Glomerular visceral epithelial cell (primary cell): ENCODE results near the gene DHX38.
"Not testable (repeated sequence)": the region's sequence is repeated elsewhere in the genome, so short reads cannot be mapped to it uniquely, and the experiment has no call there.

Experiments
- DNase-seq: peaks from one replicate; pipeline ENCODE4 v3.0.0-alpha.2; 2016; ENCODE audit errors: extremely low spot score

The DHX38 gene

DNA sequence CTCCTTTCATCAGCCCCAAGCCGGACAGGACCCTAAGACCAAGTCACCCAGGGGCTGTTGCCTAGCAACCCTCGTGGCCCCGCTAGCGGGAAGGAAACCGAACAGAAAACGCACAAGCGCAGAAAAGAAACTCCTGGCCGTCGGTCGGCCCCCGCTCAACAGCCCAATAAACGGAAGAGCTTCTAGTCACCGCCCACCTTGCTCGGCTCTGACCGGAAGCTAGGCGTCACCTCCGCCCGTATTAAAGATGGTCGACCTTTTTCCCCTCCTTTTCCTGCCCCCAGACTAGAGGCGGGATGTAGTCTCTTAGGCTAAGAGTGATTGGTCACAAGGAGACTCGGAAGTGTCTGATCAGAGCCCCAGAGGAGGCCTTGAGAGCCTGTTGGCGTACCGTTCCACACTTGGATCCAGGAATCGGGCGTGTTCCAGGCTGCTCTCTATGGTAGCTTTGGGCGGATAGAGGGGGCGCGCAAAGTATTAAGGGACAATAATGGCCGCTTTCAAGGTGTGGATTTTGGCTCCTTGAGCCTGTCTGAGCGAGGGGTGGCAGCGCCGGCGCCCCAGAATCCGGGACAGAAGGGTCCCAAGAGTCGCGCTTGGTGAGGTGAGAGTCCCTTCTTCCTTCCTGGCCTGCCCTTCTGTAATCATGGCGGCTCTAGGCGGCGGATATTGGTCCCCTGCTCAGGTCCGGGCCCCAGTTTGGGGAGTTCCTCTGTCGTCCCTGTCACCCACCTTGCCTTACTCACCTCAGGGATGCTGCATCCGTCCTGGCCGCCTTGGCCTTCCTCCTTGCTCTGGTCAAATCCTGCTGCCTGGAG, at the start of gene DHX38, which contains the start of gene TXNL4B:
DHX38 (plus strand) TSS at position 400 of the 818 bp plus-strand sequence. CDS start 2,311 bp downstream, outside the sequence.
TXNL4B (minus strand) TSS at position 173 of the 818 bp plus-strand sequence. CDS start 2,871 bp downstream, outside the sequence.
- DNase-seq, result peak; percentile 97

DNA sequence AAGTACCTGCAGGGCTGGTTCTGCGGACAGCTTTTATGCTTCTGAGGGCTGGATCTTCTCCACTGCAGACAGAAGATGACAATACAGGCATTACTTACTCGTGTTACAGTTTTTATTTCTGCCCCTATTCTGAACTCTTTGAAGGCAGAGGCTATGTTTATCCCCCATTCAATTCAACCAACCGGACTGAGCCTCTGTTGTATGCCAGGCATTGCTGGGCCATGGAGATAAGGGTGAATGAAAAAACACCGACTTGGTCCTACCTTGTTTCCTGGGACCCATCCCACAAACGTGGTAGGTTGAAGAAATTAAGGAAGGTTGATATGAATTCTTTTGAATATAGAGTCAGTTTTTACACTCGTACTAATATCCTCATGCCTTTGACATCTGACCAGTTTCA, 49.4 kb upstream of the DHX38 start:
- DNase-seq, result no peak

DNA sequence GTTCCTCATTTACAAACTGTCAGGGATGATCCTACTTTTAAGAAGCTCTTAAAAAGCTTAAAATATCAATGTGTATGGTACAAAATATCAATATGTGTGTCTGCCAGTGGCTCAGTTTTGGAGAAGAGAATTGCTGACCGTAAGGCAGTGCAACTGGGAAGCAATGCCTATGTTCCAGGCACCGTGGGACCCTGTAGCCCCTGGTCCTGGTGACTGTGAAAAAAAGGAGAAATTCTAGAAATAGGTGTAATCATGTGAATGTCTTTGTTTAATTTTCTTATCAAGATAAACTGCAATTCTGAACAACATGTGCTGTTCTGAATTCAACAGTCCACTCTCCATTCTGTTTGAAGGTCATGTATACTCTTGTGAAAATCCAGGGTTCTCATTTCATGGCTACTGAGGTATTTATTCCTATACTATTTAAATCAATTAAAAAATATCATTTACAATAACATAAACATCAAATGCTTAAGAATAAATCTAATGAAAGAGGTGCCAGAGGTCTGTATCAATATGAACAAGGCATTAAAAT, 48.8 kb upstream of the DHX38 start:
- no peak for DNase-seq

DNA sequence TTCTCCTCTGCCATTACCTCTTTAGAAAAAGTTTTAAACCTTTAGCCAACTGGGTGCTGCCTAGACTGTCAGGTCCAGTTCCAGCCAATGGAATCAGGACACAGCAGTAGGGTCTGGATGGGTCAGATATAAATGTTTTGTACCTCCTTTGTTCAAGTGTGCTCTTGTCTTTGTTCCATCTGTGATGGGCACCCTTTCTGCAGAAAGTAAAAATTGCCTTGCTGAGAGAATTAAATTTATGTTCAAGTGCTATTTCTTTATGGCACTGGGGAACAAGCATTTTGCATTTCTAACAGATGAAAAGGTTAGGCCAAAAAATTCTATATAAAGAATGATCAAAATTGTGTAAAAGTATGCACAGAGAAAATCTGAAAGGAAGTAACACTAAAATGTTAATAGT, 44.5 kb upstream of the DHX38 start:
- DNase-seq, result no peak

DNA sequence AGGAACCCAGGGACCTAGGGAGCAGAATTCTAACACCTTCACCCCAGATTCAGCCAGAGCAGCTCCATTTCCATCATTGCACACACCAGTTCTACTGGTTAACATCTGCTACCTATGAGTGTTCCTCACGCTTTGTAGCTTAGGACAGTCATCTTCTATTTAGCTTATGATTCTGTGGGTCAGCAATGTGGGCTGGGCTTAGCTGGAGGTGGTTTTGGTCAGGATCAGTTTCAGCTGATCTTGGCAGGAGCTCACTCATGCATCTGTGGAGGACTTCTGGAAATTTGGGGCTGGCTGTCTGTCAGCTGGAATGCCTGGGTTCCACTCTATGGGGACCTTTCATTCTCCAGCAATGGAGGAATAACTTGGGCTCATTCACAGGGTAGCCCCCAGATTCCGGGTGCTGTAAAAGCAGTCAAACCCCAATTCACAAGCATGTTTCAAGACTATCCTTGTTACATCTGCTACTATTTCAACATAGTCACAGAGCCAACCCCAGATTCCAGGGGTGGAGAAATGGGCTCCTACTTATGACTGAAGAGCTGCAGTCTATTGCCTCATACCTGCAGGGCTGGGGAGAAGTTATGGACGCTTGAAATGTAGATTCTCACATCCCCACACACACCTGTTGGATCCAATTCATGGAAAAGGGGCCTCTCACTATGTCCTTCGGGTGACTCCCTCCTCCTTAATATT, 42.7 kb upstream of the DHX38 start:
- DNase-seq, result no peak

DNA sequence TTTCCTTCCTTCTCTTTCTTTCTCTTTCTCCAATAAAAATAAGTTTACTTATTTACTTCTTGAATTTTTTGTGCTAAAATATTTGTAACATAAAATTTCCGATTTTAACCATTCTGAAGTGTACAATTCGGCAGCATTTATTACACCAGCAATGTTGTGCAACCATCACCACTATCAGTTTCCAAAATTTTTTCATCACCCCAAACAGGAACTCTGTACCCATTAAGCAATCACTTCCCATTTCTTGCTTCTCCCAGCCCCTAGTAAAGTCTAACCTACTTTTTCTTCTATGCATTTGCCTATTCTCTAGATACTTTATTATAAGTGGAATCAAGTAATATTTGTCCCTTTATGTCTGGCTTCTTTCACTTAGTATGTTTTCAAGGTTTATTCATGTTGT, 41.8 kb upstream of the DHX38 start:
- no peak for DNase-seq

DNA sequence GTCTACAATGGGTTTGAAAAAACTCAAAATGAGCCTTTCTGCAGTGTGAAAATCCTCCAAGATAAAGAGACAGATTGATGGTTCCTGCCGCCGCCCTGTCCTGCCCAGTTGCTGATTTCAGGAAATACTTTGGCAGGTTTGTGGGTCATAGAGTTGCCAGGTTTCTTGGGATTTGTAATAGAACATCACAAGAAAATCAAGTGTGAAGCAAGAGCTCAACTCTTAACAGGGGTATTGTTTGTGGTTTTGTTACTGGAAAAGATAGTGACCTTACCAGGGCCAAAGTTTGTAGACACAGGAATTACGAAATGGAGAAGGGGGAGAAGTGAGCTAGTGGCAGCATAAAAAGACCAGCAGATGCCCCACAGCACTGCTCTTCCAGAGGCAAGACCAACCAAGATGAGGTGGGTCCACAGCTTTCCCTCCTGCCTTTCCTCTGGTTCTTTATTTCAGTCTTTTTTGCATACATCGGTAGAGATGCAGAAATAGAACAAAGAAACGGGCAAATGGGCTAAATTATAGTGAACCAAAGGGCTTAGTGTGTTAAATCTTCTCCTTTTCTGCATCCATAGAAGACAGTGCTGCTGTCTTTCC, 39.3 kb upstream of the DHX38 start, which contains the start of gene HP:
HP (plus strand) TSS at position 252 of the 594 bp plus-strand sequence; CDS start at position 400, 148 bp downstream.
- not testable (repeated sequence) for DNase-seq

DNA sequence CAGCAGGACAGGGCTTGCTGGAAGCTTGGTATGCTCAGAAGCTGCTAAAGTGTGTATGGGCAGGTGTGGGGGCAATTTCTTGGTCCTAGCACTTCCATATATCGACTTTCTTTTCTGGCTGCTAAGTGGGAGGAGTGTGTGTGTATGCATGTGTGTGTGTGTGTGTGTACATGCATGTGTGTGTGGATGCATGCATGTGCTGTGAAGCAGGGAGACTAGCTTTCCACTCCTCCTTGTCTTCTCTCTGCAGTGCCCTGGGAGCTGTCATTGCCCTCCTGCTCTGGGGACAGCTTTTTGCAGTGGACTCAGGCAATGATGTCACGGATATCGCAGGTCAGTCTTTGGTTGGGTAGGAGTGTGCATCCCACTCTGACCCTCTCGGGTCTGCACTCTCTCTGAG, 37.7 kb upstream of the DHX38 start:
- no peak for DNase-seq

DNA sequence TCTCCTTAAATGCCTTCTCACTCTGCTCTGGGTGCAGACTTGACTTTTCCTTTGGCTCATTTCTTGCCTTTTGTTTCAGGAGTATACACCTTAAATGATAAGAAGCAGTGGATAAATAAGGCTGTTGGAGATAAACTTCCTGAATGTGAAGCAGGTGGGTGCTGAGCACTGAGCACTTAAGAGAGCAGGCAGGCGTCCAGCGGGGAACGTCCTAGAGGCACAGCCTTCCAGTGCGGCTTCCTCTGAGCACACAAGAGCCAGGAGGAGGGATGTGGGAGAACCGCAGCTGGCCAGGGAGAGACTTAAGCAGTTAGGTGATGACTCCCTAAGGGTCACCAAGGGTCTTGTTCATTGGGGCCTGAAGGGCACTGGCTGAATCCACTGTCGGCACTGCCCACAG, 36.3 kb upstream of the DHX38 start:
- DNase-seq, result not testable (repeated sequence)

DNA sequence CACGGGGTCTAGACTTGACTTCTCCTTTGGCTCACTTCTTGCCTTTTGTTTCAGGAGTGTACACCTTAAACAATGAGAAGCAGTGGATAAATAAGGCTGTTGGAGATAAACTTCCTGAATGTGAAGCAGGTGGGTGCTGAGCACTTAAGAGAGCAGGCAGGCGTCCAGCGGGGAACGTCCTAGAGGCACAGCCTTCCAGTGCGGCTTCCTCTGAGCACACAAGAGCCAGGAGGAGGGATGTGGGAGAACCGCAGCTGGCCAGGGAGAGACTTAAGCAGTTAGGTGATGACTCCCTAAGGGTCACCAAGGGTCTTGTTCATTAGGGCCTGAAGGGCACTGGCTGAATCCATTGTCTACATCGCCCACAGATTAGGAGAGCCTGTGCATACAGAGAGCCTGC, 34.6 kb upstream of the DHX38 start:
- not testable (repeated sequence) for DNase-seq

DNA sequence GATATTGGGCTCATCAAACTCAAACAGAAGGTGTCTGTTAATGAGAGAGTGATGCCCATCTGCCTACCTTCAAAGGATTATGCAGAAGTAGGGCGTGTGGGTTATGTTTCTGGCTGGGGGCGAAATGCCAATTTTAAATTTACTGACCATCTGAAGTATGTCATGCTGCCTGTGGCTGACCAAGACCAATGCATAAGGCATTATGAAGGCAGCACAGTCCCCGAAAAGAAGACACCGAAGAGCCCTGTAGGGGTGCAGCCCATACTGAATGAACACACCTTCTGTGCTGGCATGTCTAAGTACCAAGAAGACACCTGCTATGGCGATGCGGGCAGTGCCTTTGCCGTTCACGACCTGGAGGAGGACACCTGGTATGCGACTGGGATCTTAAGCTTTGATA, 33.2 kb upstream of the DHX38 start:
- DNase-seq, result no peak

DNA sequence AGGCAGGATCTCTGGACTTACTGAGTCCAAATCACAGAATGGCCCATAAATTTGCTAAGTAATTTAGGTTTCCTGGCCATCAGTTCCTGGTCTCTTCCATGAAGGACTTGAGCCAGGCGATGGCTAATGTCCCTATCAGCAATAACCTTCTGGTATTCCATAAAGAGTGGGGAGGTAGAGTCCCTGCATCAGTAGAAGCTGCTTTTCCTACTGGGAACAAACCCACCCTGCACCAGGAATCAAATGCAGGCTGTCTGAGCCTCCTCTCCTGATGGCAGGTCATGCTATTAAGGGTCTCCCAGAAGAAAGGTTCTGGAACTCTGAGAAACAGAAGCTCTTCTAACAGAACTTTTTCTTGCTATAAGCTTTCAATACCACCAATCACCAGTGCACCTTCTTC, 32.1 kb upstream of the DHX38 start:
- no peak for DNase-seq

DNA sequence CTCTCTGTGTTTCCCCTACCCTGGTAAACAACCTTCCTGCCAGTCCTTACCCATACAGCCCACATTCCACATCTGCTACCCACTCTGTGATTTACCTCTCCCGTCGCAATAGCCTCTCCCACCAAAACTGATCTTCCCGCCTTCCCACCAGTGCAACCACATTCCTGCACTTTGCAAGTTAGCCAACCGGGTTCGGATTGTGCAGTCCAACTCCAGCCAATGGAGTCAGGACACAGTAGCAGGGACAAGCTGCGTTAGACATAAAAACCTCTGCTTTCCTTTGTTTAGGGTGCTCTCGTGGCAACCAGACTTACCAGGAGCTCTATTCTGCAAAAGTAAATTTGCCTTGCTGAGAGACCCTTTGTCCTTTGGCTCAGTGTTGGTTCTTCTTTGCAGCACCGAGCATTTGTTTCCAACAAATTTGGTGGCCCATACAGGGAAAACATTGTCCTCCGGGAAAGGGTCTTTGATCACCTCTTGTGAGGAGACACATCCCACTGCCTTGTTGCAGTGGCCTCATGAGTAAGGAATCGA, 29.2 kb upstream of the DHX38 start:
- DNase-seq, result no peak

DNA sequence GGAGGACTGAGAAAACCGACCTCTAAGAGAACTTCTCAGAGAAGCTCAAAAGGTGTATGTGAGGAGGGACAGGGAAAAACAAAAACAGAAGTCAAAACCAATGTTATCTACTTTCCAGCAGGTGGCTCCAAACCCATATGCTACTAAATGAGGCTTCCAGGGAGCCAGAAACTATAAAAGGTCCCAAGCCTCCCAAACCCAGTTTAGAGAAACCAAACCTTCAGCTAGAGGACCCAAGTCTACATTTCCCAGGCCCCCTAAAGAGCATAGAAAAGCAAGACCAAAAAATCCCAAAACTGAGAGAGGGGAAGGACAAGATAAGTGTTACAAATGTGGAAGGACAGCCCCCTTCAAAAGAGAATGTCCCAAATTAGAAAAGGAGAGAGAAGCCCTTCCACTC, 26.9 kb upstream of the DHX38 start:
- peak; percentile 37 for DNase-seq

DNA sequence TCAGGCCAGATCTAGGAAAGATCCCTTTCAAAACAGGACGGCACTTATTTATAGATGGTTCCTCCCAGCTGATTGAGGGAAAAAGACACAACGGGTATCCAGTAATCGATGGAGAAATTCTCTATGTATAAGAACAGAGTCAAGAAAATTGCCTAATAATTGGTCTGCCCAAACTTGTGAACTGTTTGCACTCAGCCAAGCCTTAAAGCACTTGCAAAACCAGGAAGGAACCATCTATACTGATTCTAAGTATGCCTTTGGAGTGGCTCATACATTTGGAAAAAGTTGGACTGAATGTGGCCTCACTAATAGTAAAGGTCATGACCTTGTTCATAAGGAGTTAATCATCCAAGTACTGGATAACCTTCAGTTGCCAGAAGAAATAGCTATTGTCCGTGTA, 24.7 kb upstream of the DHX38 start:
- no peak for DNase-seq

DNA sequence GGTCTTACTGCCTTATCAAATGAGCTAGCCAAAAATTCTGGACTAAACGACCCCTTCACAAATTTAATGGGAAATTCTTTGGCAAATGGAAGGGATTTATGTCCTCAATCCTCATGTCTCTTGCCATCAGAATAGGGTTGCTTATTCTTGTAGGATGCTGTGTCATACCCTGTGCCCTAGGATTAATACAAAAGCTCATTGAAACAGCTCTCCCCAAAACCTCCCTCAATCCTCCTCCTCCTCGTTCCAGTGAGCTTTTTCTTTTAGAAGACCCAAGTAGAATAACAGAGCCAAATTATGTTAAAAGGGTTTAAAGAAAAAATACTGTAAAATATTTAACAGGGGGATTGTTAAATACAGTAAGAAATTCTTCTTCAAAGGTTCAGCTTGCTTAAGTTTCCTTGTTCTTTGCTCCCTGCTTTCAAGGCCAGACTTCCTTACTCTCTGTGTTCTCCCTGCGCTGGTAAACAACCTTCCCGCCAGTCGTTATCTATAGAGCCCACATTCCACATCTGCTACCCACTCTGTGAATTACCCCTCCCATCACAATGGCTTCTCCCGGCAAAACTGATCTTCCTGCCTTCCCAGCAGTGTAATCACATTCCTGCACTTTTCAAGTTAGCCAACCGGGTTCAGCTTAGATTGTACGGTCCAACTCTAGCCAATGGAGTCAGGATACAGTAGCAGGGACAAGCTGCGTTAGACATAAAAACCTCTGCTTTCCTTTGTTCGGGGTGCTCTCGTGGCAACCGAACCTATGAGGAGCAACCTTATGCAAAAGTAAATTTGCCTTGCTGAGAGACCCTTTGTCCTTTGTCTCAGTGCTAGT, 20.9 kb upstream of the DHX38 start:
- DNase-seq, result no peak

DNA sequence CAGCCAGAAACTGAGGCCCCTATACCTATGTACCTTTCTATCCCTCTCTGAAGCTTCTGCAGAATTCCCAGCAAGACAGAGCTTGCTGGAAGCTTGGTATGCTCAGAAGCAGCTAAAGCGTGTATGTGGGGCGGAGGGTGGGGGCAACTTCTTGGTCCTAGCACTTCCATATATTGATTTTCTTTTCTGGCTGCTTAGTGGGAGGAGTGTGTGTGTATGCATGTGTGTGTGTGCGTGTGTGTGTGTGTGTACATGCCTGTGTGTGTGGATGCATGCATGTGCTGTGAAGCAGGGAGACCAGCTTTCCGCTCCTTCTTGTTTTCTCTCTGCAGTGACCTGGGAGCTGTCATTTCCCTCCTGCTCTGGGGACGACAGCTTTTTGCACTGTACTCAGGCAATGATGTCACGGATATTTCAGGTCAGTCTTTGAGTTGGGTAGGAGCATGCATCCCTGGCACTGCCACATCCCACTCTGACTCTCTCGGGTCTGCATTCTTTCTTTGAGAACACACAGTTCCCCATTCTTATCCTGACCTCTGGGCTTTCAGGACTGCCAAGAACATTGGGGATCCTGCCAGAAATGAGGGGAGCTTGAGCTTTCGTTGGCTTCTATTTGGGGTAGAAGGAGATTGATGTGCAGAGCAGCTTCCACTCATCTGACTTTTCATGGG, 20.0 kb upstream of the DHX38 start:
- DNase-seq, result no peak

DNA sequence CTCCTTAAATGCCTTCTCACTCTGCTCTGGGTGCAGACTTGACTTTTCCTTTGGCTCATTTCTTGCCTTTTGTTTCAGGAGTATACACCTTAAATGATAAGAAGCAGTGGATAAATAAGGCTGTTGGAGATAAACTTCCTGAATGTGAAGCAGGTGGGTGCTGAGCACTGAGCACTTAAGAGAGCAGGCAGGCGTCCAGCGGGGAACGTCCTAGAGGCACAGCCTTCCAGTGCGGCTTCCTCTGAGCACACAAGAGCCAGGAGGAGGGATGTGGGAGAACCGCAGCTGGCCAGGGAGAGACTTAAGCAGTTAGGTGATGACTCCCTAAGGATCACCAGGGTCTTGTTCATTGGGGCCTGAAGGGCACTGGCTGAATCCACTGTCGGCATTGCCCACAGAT, 18.6 kb upstream of the DHX38 start:
- DNase-seq, result not testable (repeated sequence)

DNA sequence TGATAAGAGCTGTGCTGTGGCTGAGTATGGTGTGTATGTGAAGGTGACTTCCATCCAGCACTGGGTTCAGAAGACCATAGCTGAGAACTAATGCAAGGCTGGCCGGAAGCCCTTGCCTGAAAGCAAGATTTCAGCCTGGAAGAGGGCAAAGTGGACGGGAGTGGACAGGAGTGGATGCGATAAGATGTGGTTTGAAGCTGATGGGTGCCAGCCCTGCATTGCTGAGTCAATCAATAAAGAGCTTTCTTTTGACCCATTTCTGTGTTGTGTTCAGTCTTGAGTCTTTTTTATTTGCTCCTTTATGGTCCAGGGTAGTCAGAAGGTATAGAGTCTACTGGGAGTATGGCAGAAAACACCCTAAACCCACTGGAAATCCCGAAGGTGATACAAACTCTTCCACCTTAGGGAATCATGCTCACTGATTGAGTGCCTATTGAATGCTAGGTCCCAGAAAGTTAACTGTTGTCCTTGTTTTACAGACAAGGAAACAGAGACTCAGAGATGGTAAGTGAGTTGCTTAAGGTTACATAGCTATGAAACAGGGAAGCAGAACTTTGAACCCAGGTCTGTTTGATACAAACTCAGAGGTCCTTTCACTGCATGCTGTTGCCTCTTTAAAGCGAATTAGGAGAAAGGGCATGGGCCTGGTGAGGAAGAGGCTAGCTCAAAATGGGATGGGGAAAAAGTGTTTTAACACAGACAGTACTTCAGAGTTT, 16.5 kb upstream of the DHX38 start:
- not testable (repeated sequence) for DNase-seq
